PC-3 (cell line): ENCODE measurements around the gene SKAP1.
A peak's percentile ranks its signal among the peaks of the same experiment; 100 is the strongest.

Experiments used
- CTCF ChIP-seq: fragments of 300-600 bp; sonication (generic); conservative IDR thresholded peaks from 2 replicates; pipeline ENCODE4 v1.5.1; 2017; ENCODE audit warnings: antibody characterized with exemption, low read depth, mild to moderate bottlenecking, low read length
- EZH2 ChIP-seq: fragments of 300-600 bp; sonication (generic); IDR thresholded peaks from one replicate; pipeline ENCODE4 v1.6.1; 2017; ENCODE audit warnings: antibody characterized with exemption, mild to moderate bottlenecking, low read length; ENCODE audit not compliant: unreplicated experiment
- EZH2phosphoT487 ChIP-seq: fragments of 300-600 bp; sonication (generic); IDR thresholded peaks from 2 replicates; pipeline ENCODE4 v1.6.1; 2018; ENCODE audit warnings: mild to moderate bottlenecking, antibody characterized with exemption, low read length, borderline replicate concordance

GRCh38 chr17:48351911-48352332, 78.1 kb downstream of the SKAP1 start:
- TF ChIP-seq CTCF = peak; percentile 91
- TF ChIP-seq EZH2 = no peak
- no peak for TF ChIP-seq EZH2phosphoT487
